Hepatocyte (in vitro differentiated cells): ENCODE results near the gene MEF2C.

Source experiments
- EZH2 ChIP-seq: fragments of 200-600 bp; sonication (generic); IDR thresholded peaks from 2 replicates; pipeline ENCODE4 v1.6.1; 2016; ENCODE audit warnings: antibody characterized with exemption, mild to moderate bottlenecking, borderline replicate concordance
- TF ChIP-seq, protein P1 (sequence below): fragments of 200-600 bp; sonication (generic); IDR thresholded peaks from 2 replicates; pipeline ENCODE4 v1.5.1; 2016; ENCODE audit warnings: antibody characterized with exemption, mild to moderate bottlenecking; ENCODE audit not compliant: poor library complexity

DNA sequence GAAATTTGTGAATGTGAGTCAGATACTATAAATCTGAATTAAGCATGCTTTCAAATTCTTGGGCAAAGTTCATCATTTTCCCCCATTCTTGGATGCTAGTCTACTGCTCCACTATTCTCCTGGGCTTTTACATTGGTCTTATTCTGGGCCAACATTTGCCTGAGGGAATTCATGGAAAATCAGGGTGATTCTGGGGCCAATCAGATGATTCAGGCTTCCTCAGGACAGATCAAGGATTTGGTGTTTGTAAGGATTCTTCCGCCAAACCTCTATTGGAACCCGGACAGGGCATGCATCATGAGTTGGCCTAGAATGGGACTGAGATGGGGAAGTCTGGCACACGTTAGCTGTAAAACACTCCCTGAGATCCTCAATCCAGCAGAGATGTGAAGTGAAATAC is 113.8 kb downstream of the MEF2C start:
- no peak for TF ChIP-seq EZH2
- TF ChIP-seq, protein P1, sequence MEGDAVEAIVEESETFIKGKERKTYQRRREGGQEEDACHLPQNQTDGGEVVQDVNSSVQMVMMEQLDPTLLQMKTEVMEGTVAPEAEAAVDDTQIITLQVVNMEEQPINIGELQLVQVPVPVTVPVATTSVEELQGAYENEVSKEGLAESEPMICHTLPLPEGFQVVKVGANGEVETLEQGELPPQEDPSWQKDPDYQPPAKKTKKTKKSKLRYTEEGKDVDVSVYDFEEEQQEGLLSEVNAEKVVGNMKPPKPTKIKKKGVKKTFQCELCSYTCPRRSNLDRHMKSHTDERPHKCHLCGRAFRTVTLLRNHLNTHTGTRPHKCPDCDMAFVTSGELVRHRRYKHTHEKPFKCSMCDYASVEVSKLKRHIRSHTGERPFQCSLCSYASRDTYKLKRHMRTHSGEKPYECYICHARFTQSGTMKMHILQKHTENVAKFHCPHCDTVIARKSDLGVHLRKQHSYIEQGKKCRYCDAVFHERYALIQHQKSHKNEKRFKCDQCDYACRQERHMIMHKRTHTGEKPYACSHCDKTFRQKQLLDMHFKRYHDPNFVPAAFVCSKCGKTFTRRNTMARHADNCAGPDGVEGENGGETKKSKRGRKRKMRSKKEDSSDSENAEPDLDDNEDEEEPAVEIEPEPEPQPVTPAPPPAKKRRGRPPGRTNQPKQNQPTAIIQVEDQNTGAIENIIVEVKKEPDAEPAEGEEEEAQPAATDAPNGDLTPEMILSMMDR, result no peak
